DND-41 (cell line): ENCODE results near the gene RPRD2.

Experiments
- ATAC-seq: fragments of 200-7000 bp; cut with Tn5 transposase; 3 replicates; pipeline ENCODE4 v1.9.1; 2021; ENCODE audit warnings: low read depth; ENCODE audit not compliant: insufficient read depth
- DNase-seq: peaks from one replicate; pipeline ENCODE4 v3.0.0-alpha.2; 2020
- H2AFZ ChIP-seq: 2 replicates; pipeline ENCODE4 v1.6.0; 2012; ENCODE audit warnings: low read depth, low read length
- H3K27ac ChIP-seq: 2 replicates; pipeline ENCODE4 v1.5.1; 2012; ENCODE audit warnings: low read length, inconsistent platforms
- H3K27me3 ChIP-seq: fragments of 200-600 bp; sonication (generic); 2 replicates; pipeline ENCODE4 v1.6.0; 2012; ENCODE audit warnings: low read length, mild to moderate bottlenecking, inconsistent platforms; ENCODE audit not compliant: insufficient read depth, poor library complexity
- H3K36me3 ChIP-seq: 2 replicates; pipeline ENCODE4 v1.5.1; 2012; ENCODE audit warnings: low read length, inconsistent platforms; ENCODE audit not compliant: insufficient read depth
- H3K4me1 ChIP-seq: 2 replicates; pipeline ENCODE4 v1.5.1; 2012; ENCODE audit warnings: mild to moderate bottlenecking, low read length; ENCODE audit not compliant: insufficient read depth
- H3K4me2 ChIP-seq: 2 replicates; pipeline ENCODE4 v1.6.0; 2012; ENCODE audit warnings: mild to moderate bottlenecking, moderate library complexity, low read length, inconsistent platforms; ENCODE audit not compliant: insufficient read depth
- H3K4me3 ChIP-seq, 2 experiments: fragments of 200-600 bp in 1 of 2; shearing (Covaris generic) in 1 of 2; 2 replicates each; pipeline ENCODE4 v1.5.1; 2012 to 2016; ENCODE audit warnings: inconsistent platforms in 2 of 2, low read length in 2 of 2, mild to moderate bottlenecking in 2 of 2, low read depth in 1 of 2, moderate library complexity in 1 of 2
- H3K79me2 ChIP-seq: 2 replicates; pipeline ENCODE4 v1.6.0; 2012; ENCODE audit warnings: low read length, inconsistent platforms; ENCODE audit not compliant: insufficient read depth
- H3K9ac ChIP-seq: 2 replicates; pipeline ENCODE4 v1.6.0; 2012; ENCODE audit warnings: low read depth, mild to moderate bottlenecking, inconsistent platforms, low read length, moderate library complexity
- H3K9me3 ChIP-seq: 2 replicates; pipeline ENCODE4 v1.5.1; 2012; ENCODE audit warnings: low read length, moderate library complexity, mild to moderate bottlenecking, inconsistent platforms; ENCODE audit not compliant: insufficient read depth, severe bottlenecking
- H4K20me1 ChIP-seq: 2 replicates; pipeline ENCODE4 v1.6.0; 2012; ENCODE audit warnings: low read length; ENCODE audit not compliant: insufficient read depth
- CTCF ChIP-seq: IDR thresholded peaks from 2 replicates; pipeline ENCODE4 v1.5.1; 2012; ENCODE audit warnings: borderline replicate concordance, low read length, moderate library complexity, mild to moderate bottlenecking; ENCODE audit not compliant: poor library complexity, severe bottlenecking; ENCODE audit errors: extremely low read depth
- EZH2 ChIP-seq: IDR thresholded peaks from 3 replicates; pipeline ENCODE4 v1.6.1; 2012; ENCODE audit warnings: borderline replicate concordance, low read depth, mild to moderate bottlenecking, moderate library complexity, low read length, inconsistent platforms; ENCODE audit not compliant: severe bottlenecking

RPRD2 gene

GRCh38 chr1:150477320-150477719, 113.4 kb downstream of the RPRD2 start:
- H3K36me3 ChIP-seq, result peaks cover 9% of the 10 kb centered on the region
- H3K4me2 ChIP-seq, result no peak overlapping the region
- peaks cover 12% of the 10 kb centered on the region; the same call in 1 of the 2 replicates for H4K20me1 ChIP-seq
- 0 out of 3 replicates have a peak, but pooled peaks have one; percentile 32 for ATAC-seq
- H3K4me1 ChIP-seq, result no peaks in the 10 kb centered on the region
- H3K79me2 ChIP-seq, result no peaks in the 10 kb centered on the region
- H3K27me3 ChIP-seq, result no peaks in the 10 kb centered on the region
- H2AFZ ChIP-seq, result no peak overlapping the region
- TF ChIP-seq EZH2 (no peak), CTCF (no peak)
- no peak overlapping the region for H3K4me3 ChIP-seq
- H3K27ac ChIP-seq, result no peak overlapping the region
- no peaks in the 10 kb centered on the region for H3K9me3 ChIP-seq
- DNase-seq, result no peak
- no peak overlapping the region for H3K9ac ChIP-seq

GRCh38 chr1:150477733-150478132, 113.8 kb downstream of the RPRD2 start:
- H2AFZ ChIP-seq, result no peak overlapping the region
- no peak for TF ChIP-seq CTCF
- TF ChIP-seq EZH2, result no peak

GRCh38 chr1:150479370-150479769, 115.4 kb downstream of the RPRD2 start:
- no peak for DNase-seq
- Histone ChIP-seq H3K9me3 (no peaks in the 10 kb centered on the region), H3K9ac (no peak overlapping the region), H2AFZ (no peak overlapping the region), H4K20me1 (0 out of 2 replicates have a peak, but pooled peaks cover 5% of the 10 kb centered on the region), H3K36me3 (no peaks in the 10 kb centered on the region), H3K4me3 (no peak overlapping the region), H3K4me1 (no peaks in the 10 kb centered on the region), H3K27me3 (no peaks in the 10 kb centered on the region), H3K27ac (no peak overlapping the region), H3K4me2 (no peak overlapping the region), H3K79me2 (no peaks in the 10 kb centered on the region)
- TF ChIP-seq EZH2, result no peak
- TF ChIP-seq CTCF, result no peak
- no peak for ATAC-seq

More at GRCh38 chr1:150477733-150478132, 113.8 kb downstream of the RPRD2 start:
- H3K27ac ChIP-seq, result no peak overlapping the region
- no peaks in the 10 kb centered on the region for H3K9me3 ChIP-seq
- ATAC-seq (no peak), DNase-seq (no peak)
- no peaks in the 10 kb centered on the region for H3K4me1 ChIP-seq
- H3K79me2 ChIP-seq, result no peaks in the 10 kb centered on the region
- no peak overlapping the region for H3K4me2 ChIP-seq
- peaks cover 9% of the 10 kb centered on the region; the same call in 1 of the 2 replicates for H4K20me1 ChIP-seq
- H3K4me3 ChIP-seq, result no peak overlapping the region
- no peak overlapping the region for H3K9ac ChIP-seq
- H3K36me3 ChIP-seq, result peaks cover 5% of the 10 kb centered on the region
- H3K27me3 ChIP-seq, result no peaks in the 10 kb centered on the region
